ENCODE results near the gene LRRC17.

DNA sequence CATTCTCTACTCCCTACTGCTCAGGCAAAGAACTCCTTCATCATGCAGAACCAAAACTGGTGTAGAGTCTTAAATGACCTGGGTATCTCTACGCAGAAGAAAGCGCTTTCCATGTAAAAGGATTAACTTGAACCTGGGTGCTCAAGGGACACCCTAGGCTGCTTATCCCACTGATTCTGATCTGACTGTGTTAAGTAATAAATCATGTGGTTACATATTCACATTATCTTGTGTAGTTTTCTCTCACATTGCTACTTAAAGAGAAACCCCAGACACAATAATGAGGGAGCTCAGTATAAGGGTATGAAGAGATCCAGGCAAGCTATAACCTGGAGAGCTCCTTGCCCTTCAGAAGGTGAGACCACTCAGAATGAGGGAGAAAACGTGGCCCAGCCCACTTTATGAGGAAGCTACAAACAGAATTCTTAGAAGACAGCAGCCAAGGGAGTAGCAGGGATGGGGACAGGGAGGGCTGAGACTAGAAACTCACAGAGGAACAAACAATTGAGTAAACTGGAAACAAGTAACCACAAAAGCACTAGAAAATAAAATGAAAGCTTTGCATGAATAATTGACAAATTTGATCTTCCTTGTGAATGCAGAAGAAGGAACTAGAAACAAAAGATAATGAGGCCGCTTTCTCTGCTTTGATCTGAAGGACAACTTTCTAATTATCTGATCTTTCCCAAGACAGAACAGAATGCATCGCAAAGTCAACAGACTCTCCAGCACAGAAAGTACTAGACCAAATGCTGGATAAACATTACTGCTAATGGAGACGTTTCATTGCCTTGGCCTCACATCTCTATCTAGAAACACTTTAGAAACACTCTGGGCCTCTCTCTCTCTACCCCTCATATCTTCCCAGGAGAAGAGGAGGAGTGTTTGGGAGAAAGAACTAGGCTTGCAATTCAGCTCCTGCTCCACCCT is 76.1 kb downstream of the LRRC17 start:
- TF ChIP-seq CBFB (CRISPR knock-in tag; IDR thresholded peaks at IDR 0.05): no peak
- TF ChIP-seq, protein P1, sequence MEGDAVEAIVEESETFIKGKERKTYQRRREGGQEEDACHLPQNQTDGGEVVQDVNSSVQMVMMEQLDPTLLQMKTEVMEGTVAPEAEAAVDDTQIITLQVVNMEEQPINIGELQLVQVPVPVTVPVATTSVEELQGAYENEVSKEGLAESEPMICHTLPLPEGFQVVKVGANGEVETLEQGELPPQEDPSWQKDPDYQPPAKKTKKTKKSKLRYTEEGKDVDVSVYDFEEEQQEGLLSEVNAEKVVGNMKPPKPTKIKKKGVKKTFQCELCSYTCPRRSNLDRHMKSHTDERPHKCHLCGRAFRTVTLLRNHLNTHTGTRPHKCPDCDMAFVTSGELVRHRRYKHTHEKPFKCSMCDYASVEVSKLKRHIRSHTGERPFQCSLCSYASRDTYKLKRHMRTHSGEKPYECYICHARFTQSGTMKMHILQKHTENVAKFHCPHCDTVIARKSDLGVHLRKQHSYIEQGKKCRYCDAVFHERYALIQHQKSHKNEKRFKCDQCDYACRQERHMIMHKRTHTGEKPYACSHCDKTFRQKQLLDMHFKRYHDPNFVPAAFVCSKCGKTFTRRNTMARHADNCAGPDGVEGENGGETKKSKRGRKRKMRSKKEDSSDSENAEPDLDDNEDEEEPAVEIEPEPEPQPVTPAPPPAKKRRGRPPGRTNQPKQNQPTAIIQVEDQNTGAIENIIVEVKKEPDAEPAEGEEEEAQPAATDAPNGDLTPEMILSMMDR (IDR thresholded peaks at IDR 0.05 in 2 of 3, conservative IDR thresholded peaks at IDR 0.05 in 1 of 3; ENCODE audit: insufficient read depth in 2 of 3, low read depth in 1 of 3, low read length in 3 of 3): no peak
- TF ChIP-seq ZNF12 (CRISPR knock-in tag; IDR thresholded peaks at IDR 0.05): no peak
- no peak for TF ChIP-seq JUN (IDR thresholded peaks at IDR 0.05; ENCODE audit: borderline replicate concordance, low read depth, low read length)
- TF ChIP-seq JUN (CRISPR knock-in tag; IDR thresholded peaks at IDR 0.05; ENCODE audit: borderline replicate concordance): no peak
- TF ChIP-seq HDAC6 (IDR thresholded peaks at IDR 0.05; ENCODE audit: low read depth, low read length): no peak
- no peak for TF ChIP-seq SIX5 (IDR thresholded peaks at IDR 0.05; ENCODE audit: borderline replicate concordance in 1 of 2, insufficient read depth in 1 of 2, low read depth in 1 of 2, low read length in 2 of 2)
- no peak for TF ChIP-seq RFX5 (IDR thresholded peaks at IDR 0.05; ENCODE audit: low read depth, low read length)
- TF ChIP-seq PHB2 (IDR thresholded peaks at IDR 0.05; ENCODE audit: low read depth): no peak
- no peak for TF ChIP-seq MEF2A (IDR thresholded peaks at IDR 0.05; ENCODE audit: control insufficient read depth, low read depth, low read length)
- TF ChIP-seq SMAD3 (CRISPR knock-in tag; conservative IDR thresholded peaks at IDR 0.05): no peak
- TF ChIP-seq, protein P2, sequence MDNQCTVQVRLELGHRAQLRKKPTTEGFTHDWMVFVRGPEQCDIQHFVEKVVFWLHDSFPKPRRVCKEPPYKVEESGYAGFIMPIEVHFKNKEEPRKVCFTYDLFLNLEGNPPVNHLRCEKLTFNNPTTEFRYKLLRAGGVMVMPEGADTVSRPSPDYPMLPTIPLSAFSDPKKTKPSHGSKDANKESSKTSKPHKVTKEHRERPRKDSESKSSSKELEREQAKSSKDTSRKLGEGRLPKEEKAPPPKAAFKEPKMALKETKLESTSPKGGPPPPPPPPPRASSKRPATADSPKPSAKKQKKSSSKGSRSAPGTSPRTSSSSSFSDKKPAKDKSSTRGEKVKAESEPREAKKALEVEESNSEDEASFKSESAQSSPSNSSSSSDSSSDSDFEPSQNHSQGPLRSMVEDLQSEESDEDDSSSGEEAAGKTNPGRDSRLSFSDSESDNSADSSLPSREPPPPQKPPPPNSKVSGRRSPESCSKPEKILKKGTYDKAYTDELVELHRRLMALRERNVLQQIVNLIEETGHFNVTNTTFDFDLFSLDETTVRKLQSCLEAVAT (IDR thresholded peaks at IDR 0.05): no peak
- TF ChIP-seq, protein P3, sequence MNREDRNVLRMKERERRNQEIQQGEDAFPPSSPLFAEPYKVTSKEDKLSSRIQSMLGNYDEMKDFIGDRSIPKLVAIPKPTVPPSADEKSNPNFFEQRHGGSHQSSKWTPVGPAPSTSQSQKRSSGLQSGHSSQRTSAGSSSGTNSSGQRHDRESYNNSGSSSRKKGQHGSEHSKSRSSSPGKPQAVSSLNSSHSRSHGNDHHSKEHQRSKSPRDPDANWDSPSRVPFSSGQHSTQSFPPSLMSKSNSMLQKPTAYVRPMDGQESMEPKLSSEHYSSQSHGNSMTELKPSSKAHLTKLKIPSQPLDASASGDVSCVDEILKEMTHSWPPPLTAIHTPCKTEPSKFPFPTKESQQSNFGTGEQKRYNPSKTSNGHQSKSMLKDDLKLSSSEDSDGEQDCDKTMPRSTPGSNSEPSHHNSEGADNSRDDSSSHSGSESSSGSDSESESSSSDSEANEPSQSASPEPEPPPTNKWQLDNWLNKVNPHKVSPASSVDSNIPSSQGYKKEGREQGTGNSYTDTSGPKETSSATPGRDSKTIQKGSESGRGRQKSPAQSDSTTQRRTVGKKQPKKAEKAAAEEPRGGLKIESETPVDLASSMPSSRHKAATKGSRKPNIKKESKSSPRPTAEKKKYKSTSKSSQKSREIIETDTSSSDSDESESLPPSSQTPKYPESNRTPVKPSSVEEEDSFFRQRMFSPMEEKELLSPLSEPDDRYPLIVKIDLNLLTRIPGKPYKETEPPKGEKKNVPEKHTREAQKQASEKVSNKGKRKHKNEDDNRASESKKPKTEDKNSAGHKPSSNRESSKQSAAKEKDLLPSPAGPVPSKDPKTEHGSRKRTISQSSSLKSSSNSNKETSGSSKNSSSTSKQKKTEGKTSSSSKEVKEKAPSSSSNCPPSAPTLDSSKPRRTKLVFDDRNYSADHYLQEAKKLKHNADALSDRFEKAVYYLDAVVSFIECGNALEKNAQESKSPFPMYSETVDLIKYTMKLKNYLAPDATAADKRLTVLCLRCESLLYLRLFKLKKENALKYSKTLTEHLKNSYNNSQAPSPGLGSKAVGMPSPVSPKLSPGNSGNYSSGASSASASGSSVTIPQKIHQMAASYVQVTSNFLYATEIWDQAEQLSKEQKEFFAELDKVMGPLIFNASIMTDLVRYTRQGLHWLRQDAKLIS (CRISPR knock-in tag; IDR thresholded peaks at IDR 0.05): no peak
